Measurements from ENCODE around the gene PAM. TPM values are rescaled to one million over a fixed set of nuclear protein-coding genes. Genes with fewer than 3 reads are reported as not detected.
A peak's percentile ranks its signal among the peaks of the same experiment; 100 is the strongest.

Gene PAM
- total RNA-seq, 2 donors from 2014 or later: 32.9 to 38.2 TPM

- Histone ChIP-seq H3K27ac (ENCODE audit: low read depth, low read length) (no peak overlapping the region), H3K9me3 (ENCODE audit: control insufficient read depth, low read length) (no peaks in the 10 kb centered on the region), H3K27me3 (ENCODE audit: control insufficient read depth, insufficient read depth, low read length, poor library complexity, severe bottlenecking) (no peaks in the 10 kb centered on the region), H3K9ac (ENCODE audit: extremely low read depth, low read length, poor library complexity, severe bottlenecking) (no peak overlapping the region), H3K36me3 (ENCODE audit: control insufficient read depth, insufficient read depth, low read length) (no peaks in the 10 kb centered on the region), H3K4me1 (ENCODE audit: control insufficient read depth, insufficient read depth, low read length) (no peaks in the 10 kb centered on the region), H3K4me3 (ENCODE audit: low read length) (no peak overlapping the region)
- DNase-seq: no peak
- Mint-ChIP-seq H3K36me3 (ENCODE audit: low read depth) (no peaks in the 10 kb centered on the region), H3K27me3 (ENCODE audit: insufficient read depth) (no peaks in the 10 kb centered on the region), H3K9me3 (no peaks in the 10 kb centered on the region), H3K4me3 (no peak overlapping the region), H3K27ac (no peak overlapping the region), H3K4me1 (no peaks in the 10 kb centered on the region)
- no peak for TF ChIP-seq CTCF (conservative IDR thresholded peaks at IDR 0.05)
- 77 to 88% methylated on average over 3 of the region's 4 CpGs for WGBS, 2 experiments (ENCODE audit: insufficient coverage in 1 of 2, insufficient read length in 1 of 2)
These were observed 206.6 kb downstream of the PAM start for GRCh38 chr5:102961671-102962070.

GRCh38 chr5:102965653-102966052 lies 210.5 kb downstream of the PAM start:
- no peak for TF ChIP-seq CTCF (conservative IDR thresholded peaks at IDR 0.05)
- H3K36me3 Mint-ChIP-seq (ENCODE audit: low read depth): no peaks in the 10 kb centered on the region
- H3K4me3 ChIP-seq (ENCODE audit: low read length): no peak overlapping the region
- H3K27ac ChIP-seq (ENCODE audit: low read depth, low read length): peak overlapping the region; percentile 57
- no peak overlapping the region for H3K27ac Mint-ChIP-seq
- H3K9ac ChIP-seq (ENCODE audit: extremely low read depth, low read length, poor library complexity, severe bottlenecking): no peak overlapping the region
- no peaks in the 10 kb centered on the region for H3K27me3 Mint-ChIP-seq (ENCODE audit: insufficient read depth)
- WGBS, 2 experiments (ENCODE audit: insufficient coverage in 1 of 2, insufficient read length in 1 of 2): 88% methylated on average over 1 of the region's 1 CpG; no CpG with 5 or more reads in 1 of the 2 experiments
- H3K4me1 Mint-ChIP-seq: no peaks in the 10 kb centered on the region
- H3K36me3 ChIP-seq (ENCODE audit: control insufficient read depth, insufficient read depth, low read length): no peaks in the 10 kb centered on the region
- DNase-seq: no peak
- H3K9me3 Mint-ChIP-seq: no peaks in the 10 kb centered on the region
- H3K27me3 ChIP-seq (ENCODE audit: control insufficient read depth, insufficient read depth, low read length, poor library complexity, severe bottlenecking): no peaks in the 10 kb centered on the region
- no peaks in the 10 kb centered on the region for H3K9me3 ChIP-seq (ENCODE audit: control insufficient read depth, low read length)
- H3K4me3 Mint-ChIP-seq: no peak overlapping the region
- no peaks in the 10 kb centered on the region for H3K4me1 ChIP-seq (ENCODE audit: control insufficient read depth, insufficient read depth, low read length)

GRCh38 chr5:102969641-102970040 lies 214.5 kb downstream of the PAM start:
- Mint-ChIP-seq H3K4me3 (no peak overlapping the region), H3K9me3 (no peaks in the 10 kb centered on the region), H3K36me3 (ENCODE audit: low read depth) (no peaks in the 10 kb centered on the region), H3K4me1 (peaks cover 6% of the 10 kb centered on the region), H3K27ac (no peak overlapping the region), H3K27me3 (ENCODE audit: insufficient read depth) (no peaks in the 10 kb centered on the region)
- no peak overlapping the region for H3K4me3 ChIP-seq (ENCODE audit: low read length)
- no peaks in the 10 kb centered on the region for H3K4me1 ChIP-seq (ENCODE audit: control insufficient read depth, insufficient read depth, low read length)
- H3K9ac ChIP-seq (ENCODE audit: extremely low read depth, low read length, poor library complexity, severe bottlenecking): no peak overlapping the region
- no peaks in the 10 kb centered on the region for H3K36me3 ChIP-seq (ENCODE audit: control insufficient read depth, insufficient read depth, low read length)
- H3K27me3 ChIP-seq (ENCODE audit: control insufficient read depth, insufficient read depth, low read length, poor library complexity, severe bottlenecking): no peaks in the 10 kb centered on the region
- H3K27ac ChIP-seq (ENCODE audit: low read depth, low read length): no peak overlapping the region
- WGBS, 2 experiments (ENCODE audit: insufficient coverage in 1 of 2, insufficient read length in 1 of 2): 89 to 100% methylated on average over 3 of the region's 3 CpGs
- DNase-seq: no peak
- H3K9me3 ChIP-seq (ENCODE audit: control insufficient read depth, low read length): no peaks in the 10 kb centered on the region
- no peak for TF ChIP-seq CTCF (conservative IDR thresholded peaks at IDR 0.05)
